D721Med (cell line): ENCODE results near the gene DUSP3.

Source experiments
- DNase-seq: peaks from one replicate; pipeline ENCODE4 v3.0.0; 2011; ENCODE audit warnings: low spot score; ENCODE audit not compliant: insufficient read length
- FAIRE-seq: peaks from 2 replicates; lab custom pipeline; 2011; peaks lifted over from hg19 to GRCh38; lab: Jason Lieb, UNC
- CTCF ChIP-seq: IDR thresholded peaks from 2 replicates; pipeline ENCODE4 v1.5.1; 2012; ENCODE audit warnings: mild to moderate bottlenecking, control low read depth; ENCODE audit not compliant: insufficient read depth; ENCODE audit errors: missing control alignments

The DUSP3 gene

GRCh38 chr17:43778337-43779144, at the start of gene DUSP3:
TSS of gene DUSP3 (minus strand) at chr17:43778977. CDS start at chr17:43778924, 53 bp downstream.
- peak; percentile 86 for DNase-seq
- FAIRE-seq, result no peak
- TF ChIP-seq CTCF, result no peak

- FAIRE-seq (no peak), DNase-seq (no peak)
- TF ChIP-seq CTCF, result no peak
Observed at GRCh38 chr17:43827596-43827995, 48.8 kb upstream of the DUSP3 start.

GRCh38 chr17:43826206-43826605, 47.4 kb upstream of the DUSP3 start:
- no peak for DNase-seq
- TF ChIP-seq CTCF, result no peak
- FAIRE-seq, result no peak

GRCh38 chr17:43825567-43825966, 46.8 kb upstream of the DUSP3 start:
- no peak for DNase-seq
- TF ChIP-seq CTCF, result no peak
- no peak for FAIRE-seq

- TF ChIP-seq CTCF, result no peak
- DNase-seq (no peak), FAIRE-seq (no peak)
Observed at GRCh38 chr17:43823350-43824084, 44.7 kb upstream of the DUSP3 start.

GRCh38 chr17:43822570-43823190, 43.9 kb upstream of the DUSP3 start:
- no peak for TF ChIP-seq CTCF
- FAIRE-seq, result no peak
- no peak for DNase-seq
